Measurements from ENCODE around the gene FOS.

The FOS gene

GRCh38 chr14:75250800-75251199 lies 27.8 kb upstream of the FOS start:
- DNase-seq (ENCODE audit: low read depth), result no peak
- H3K4me3 ChIP-seq (ENCODE audit: low read length), result no peak overlapping the region
- TF ChIP-seq, protein P1, sequence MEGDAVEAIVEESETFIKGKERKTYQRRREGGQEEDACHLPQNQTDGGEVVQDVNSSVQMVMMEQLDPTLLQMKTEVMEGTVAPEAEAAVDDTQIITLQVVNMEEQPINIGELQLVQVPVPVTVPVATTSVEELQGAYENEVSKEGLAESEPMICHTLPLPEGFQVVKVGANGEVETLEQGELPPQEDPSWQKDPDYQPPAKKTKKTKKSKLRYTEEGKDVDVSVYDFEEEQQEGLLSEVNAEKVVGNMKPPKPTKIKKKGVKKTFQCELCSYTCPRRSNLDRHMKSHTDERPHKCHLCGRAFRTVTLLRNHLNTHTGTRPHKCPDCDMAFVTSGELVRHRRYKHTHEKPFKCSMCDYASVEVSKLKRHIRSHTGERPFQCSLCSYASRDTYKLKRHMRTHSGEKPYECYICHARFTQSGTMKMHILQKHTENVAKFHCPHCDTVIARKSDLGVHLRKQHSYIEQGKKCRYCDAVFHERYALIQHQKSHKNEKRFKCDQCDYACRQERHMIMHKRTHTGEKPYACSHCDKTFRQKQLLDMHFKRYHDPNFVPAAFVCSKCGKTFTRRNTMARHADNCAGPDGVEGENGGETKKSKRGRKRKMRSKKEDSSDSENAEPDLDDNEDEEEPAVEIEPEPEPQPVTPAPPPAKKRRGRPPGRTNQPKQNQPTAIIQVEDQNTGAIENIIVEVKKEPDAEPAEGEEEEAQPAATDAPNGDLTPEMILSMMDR (conservative IDR thresholded peaks at IDR 0.05; ENCODE audit: low read length), result no peak

- no peak for DNase-seq (ENCODE audit: low read depth)
- no peak overlapping the region for H3K4me3 ChIP-seq (ENCODE audit: low read length)
- TF ChIP-seq, protein P1 (conservative IDR thresholded peaks at IDR 0.05; ENCODE audit: low read length), result no peak
Measured at GRCh38 chr14:75252254-75252837, 26.3 kb upstream of the FOS start.

GRCh38 chr14:75254381-75254822 lies 24.2 kb upstream of the FOS start:
- DNase-seq (ENCODE audit: low read depth), result no peak
- TF ChIP-seq, protein P1 (conservative IDR thresholded peaks at IDR 0.05; ENCODE audit: low read length), result no peak
- H3K4me3 ChIP-seq (ENCODE audit: low read length), result no peak overlapping the region

- TF ChIP-seq, protein P1 (conservative IDR thresholded peaks at IDR 0.05; ENCODE audit: low read length), result no peak
- H3K4me3 ChIP-seq (ENCODE audit: low read length), result no peak overlapping the region
- no peak for DNase-seq (ENCODE audit: low read depth)
Measured at GRCh38 chr14:75254901-75255584, 23.6 kb upstream of the FOS start.

DNA sequence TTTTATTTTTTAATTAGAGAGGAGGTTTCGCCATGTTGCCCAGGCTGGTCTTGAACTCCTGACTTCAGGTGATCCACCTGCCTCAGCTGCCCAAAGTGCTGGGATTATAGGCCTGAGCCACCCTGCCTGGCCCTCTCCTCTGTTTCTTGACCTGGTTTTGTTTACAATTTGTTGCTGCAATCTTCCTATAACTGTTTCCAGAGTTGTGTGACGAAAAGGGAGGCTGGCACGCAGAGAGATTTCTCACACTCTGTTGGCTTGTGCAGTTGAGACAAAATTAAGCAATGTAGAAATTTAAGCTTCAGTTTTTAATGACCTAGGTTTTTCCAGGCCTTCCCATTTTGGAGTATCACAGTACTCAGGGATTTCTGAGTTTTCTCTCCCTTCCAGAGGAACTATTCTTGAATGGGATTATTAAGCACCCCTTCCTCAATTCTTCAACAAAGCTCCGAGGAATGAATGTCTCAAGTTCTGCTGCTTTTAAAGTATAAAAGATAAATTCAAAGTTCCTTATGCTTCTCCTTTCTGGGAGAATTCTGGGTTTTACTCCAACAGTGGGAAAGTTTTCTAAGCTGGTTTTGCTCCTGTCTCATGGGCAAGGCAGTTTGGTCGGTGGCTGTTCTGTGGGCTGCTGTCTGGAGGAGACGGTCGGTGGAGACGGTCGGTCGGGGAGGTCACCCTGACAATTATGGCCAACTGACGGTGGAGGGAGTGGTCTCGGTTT lies 20.4 kb upstream of the FOS start:
- H3K4me3 ChIP-seq (ENCODE audit: low read length), result peak overlapping the region; percentile 58
- TF ChIP-seq, protein P1 (conservative IDR thresholded peaks at IDR 0.05; ENCODE audit: low read length), result no peak
- DNase-seq (ENCODE audit: low read depth), result peak; percentile 93

DNA sequence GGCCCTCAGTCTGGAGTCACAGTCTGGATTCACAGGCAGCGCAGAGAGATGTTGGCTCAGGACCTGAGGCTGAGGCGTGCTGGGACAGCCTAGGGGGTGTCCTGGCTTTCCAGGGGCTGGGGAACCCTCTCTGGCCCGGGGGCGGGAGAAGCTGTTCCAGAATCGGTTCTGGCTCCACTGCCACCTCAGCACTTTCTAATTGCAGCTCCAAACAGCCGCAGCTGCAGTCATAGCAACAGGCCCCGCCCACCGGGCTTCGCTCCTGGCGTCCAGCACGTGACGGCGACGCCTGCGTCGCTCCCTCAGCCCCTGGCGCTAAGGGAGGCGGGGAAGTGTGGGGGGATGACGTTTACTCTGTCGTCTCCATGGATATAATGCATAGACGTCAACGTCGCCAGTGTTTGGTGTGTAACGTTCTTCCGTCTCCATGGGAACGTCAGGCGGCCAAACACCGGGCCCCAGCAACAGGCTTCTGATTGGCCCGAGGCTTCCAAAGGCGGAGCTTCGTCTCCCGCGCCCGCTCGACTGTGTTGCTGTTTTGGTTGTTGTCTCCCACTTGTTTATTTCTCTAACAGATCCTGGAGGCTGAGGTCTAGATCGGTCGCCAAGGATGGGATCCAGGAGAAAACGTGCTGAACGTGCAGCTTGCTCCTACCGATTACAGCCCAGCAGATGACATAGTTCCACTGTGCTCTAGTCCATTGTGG lies 19.7 kb upstream of the FOS start:
- peak overlapping the region; percentile 58 for H3K4me3 ChIP-seq (ENCODE audit: low read length)
- DNase-seq (ENCODE audit: low read depth), result peak; percentile 99
- TF ChIP-seq, protein P1 (conservative IDR thresholded peaks at IDR 0.05; ENCODE audit: low read length), result no peak

Data from AG10803 (cell line).